Stimulated activated CD8-positive, alpha-beta memory T cell treated with anti-CD3 and anti-CD28 coated beads, Interleukin-7, amount 100 ng/mL, for 48 hours (primary cell): ENCODE data around the gene CHL1.

Source experiments
- DNase-seq, 2 donors: peaks; one replicate each; pipeline ENCODE4 v3.0.0-alpha.2; 2020; ENCODE audit warnings: low read depth in 1 of 2; ENCODE audit errors: extremely low read depth in 1 of 2

CHL1 gene

DNA sequence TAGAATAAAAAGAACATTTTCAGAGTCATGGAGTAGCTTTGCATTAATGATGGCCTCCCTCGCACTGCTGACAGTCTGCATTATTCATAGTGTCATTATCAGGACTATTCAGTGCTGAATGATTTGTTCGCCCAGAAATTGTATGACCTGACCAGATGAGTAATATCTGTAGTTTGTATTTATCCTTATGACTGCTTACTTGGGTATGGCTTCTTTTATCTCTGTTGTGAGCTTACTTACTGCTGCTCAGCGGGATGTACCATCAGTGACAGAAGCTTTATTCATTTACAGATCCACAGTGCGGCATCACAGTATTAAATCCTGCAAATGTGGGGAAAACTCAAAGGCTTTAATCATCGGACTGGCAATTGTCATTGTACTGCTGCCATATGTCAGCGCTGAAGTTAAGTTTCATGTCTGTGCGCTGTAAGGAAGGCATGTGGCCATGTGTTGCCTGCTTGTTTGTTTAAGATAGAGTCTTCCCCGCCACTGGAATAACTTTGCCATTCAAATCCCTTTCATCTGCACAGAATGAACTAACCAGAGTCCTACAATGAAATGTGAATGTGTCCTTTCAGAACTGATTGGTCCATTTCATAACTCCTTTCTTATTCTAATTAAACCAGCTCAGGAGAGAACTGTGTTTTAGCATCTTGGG, 262.2 kb downstream of the CHL1 start:
- no peak for DNase-seq
